ENCODE results near the gene MBP. TPM values are rescaled to one million over a fixed set of nuclear protein-coding genes. Genes with fewer than 3 reads are reported as not detected.

MBP gene
- total RNA-seq, 1 donor from 2014 or later, result 78.9 TPM

- no peak for TF ChIP-seq CTCF (IDR thresholded peaks at IDR 0.05)
- ATAC-seq (peak; percentile 64), DNase-seq (no peak)
- Histone ChIP-seq H3K9me3 (no peaks in the 10 kb centered on the region), H3K36me3 (peaks cover 68% of the 10 kb centered on the region), H3K4me3 (no peak overlapping the region), H3K27ac (no peak overlapping the region), H3K4me1 (no peaks in the 10 kb centered on the region), H3K27me3 (no peaks in the 10 kb centered on the region)
- intact Hi-C loops (cut with DNase I), result no loop called here
Observed at GRCh38 chr18:76932026-76932819, 200.4 kb downstream of the MBP start.

GRCh38 chr18:76931171-76931570, 201.4 kb downstream of the MBP start:
- Histone ChIP-seq H3K27ac (no peak overlapping the region), H3K27me3 (no peaks in the 10 kb centered on the region), H3K4me1 (no peaks in the 10 kb centered on the region), H3K9me3 (no peaks in the 10 kb centered on the region), H3K4me3 (no peak overlapping the region), H3K36me3 (peaks cover 64% of the 10 kb centered on the region)
- DNase-seq (no peak), ATAC-seq (no peak)
- no peak for TF ChIP-seq CTCF (IDR thresholded peaks at IDR 0.05)
- intact Hi-C loops (cut with DNase I), result no loop called here

Other genes starting within 250 kb of the MBP start
- gene GALR1, start 117.1 kb upstream of the MBP start, total RNA-seq, result 0.06 TPM